GM19328 (cell line): ENCODE data around the gene PTPRE.

Source experiments
- ATAC-seq: cut with Tn5 transposase; IDR thresholded peaks from one replicate; pipeline ENCODE4 v1.9.1; 2021; ENCODE audit warnings: mild to moderate bottlenecking, moderate library complexity; ENCODE audit not compliant: unreplicated experiment

Gene PTPRE

GRCh38 chr10:128068398-128069285 is 161.7 kb downstream of the PTPRE start:
- no peak for ATAC-seq

- ATAC-seq, result no peak
Observed at GRCh38 chr10:128069351-128070051, 162.6 kb downstream of the PTPRE start.

DNA sequence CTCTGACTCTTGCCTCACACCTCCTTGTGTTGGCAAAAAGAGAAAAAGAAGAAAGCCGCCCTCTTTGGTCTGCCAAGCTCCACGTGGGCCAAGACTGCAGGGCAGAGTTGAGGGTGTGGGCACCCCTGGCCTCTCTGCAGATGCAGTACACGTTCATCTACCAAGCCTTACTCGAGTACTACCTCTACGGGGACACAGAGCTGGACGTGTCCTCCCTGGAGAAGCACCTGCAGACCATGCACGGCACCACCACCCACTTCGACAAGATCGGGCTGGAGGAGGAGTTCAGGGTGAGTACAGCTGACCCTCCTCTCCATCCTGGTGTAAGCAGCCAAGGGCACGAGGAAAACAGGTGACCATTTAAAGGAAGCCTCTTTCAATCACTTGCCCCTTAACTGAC is 163.3 kb downstream of the PTPRE start:
- no peak for ATAC-seq

GRCh38 chr10:128070721-128071416 is 164.0 kb downstream of the PTPRE start:
- ATAC-seq, result no peak

DNA sequence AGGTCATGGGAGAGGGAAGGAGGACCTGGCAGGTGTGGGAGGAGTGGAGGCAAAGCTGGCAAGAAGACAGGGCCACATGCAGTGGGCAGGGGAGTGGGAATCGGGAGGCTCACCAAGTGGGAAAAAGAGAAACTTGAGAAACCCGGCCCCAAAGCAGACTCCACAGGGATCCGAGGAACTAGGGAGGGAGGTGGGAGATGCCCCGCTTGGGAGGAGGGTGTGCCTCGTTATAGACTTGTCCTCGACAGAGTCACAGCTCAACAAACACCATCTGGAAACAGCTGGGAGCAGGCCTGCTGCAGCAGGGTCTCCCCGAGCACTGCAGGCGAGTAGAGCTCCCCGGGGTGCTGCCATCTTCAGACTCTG is 164.5 kb downstream of the PTPRE start:
- ATAC-seq, result no peak

GRCh38 chr10:128072046-128072445 is 165.1 kb downstream of the PTPRE start:
- no peak for ATAC-seq

- ATAC-seq, result no peak
Observed at GRCh38 chr10:128072941-128073645, 166.2 kb downstream of the PTPRE start.

GRCh38 chr10:128073890-128074289 is 167.0 kb downstream of the PTPRE start:
- no peak for ATAC-seq

DNA sequence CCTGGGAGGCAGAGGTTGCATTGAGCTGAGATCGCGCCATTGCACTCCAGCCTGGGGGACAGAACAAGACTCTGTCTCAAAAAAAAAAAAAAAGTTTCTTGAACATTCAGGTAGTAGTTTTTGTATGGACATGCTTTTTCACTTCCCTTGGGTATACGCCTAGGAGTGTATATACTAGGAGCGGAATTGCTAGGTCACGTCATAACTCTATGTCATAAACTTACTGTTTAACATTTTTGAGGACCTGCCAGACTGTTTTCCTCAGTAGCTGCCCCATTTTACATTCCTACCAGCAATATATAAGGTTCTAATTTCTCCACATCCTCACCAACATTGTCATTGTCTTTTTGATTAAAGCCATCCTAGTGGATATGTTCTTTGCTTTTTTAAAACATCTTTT is 167.7 kb downstream of the PTPRE start:
- no peak for ATAC-seq

DNA sequence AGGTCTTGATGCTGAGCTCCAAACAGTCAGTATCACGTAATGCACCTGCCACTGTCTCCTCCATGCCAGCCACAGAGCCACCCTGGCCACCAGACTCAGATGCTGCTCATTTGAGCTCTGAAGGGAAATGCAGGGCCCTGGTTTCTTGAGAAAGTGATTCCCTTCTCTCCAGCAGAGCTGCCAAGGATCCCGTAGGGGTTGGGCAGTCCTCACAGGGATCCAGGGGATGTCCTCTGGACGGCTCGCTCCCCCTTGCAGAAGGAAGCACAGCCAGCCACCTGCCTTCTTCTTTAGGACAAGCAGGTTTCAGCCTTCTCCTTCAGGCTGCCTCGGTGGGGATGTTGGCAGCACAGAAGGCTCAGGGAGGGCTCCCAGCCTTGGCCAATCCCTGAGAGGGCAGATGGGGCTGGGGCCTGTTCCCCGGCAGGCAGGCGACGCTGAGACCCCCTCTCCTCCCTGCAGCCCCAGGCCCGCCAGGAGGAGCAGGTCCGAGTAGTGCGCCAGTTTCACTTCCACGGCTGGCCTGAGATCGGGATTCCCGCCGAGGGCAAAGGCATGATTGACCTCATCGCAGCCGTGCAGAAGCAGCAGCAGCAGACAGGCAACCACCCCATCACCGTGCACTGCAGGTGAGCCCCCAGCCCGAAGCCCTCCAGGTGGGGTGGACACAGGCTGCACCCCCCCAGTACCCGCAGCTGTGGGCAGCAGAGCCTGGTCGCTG is 170.4 kb downstream of the PTPRE start:
- ATAC-seq, result no peak

DNA sequence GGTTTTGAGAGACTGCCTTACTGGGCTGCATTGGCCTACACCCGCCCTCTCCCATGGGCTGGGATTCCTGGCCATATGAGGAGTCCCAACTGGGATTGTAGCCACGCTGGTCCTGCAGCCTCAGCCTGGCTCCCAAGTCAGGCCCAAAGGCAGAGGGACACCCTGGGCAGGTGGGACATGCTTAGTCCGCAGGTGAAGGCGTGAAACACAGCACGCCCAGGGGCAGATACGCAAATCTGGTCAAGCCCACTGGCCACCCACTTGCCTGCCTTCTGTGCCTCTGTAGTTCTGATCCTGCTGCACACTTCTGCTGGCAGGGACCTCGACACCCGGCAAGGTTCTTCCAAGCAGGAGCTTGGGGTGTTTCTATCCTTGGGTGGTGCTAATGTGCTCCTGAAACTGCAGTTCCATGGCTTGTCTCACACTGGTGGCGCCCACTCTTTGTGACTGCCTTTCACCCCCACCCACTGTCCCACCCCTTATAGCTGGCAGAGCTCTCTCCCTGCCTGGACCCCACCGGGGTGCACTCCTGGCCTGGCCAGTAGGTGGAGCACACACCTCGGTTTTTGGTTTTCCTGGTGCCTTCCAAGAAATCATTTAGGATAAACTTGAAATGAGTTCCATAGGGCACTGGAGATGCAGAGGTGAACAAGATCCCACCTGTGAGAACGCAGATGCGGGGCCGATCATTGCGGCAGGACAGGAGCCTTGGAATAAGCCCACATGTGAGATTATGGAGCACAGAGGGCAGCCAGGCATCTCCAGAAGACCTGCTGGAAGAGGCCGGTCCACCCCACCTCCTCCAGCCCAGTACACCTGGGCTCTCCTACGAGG is 171.4 kb downstream of the PTPRE start:
- no peak for ATAC-seq

GRCh38 chr10:128080231-128080630 is 173.3 kb downstream of the PTPRE start:
- no peak for ATAC-seq

GRCh38 chr10:128080641-128081040 is 173.7 kb downstream of the PTPRE start:
- ATAC-seq, result no peak

GRCh38 chr10:128081222-128081621 is 174.3 kb downstream of the PTPRE start:
- ATAC-seq, result no peak

DNA sequence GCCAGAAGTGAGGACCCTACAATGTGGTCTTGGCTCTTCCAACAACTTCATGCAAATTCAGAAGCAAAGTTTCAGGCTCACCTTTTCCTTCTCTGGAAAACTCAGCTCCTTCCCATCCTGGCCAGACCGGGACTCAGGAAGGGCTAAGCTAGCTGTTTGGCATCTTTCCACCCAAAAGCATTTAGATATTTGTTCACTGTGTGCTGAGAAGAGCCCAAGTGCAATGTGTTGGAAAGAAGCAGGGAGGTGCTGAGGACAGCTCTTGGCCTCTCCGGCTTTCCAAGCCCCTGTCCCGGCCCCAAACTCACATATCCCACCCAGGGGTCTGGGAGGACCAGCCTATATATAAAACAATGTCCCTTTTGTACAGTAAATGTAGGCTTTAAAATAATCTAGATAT is 174.8 kb downstream of the PTPRE start:
- ATAC-seq, result no peak

DNA sequence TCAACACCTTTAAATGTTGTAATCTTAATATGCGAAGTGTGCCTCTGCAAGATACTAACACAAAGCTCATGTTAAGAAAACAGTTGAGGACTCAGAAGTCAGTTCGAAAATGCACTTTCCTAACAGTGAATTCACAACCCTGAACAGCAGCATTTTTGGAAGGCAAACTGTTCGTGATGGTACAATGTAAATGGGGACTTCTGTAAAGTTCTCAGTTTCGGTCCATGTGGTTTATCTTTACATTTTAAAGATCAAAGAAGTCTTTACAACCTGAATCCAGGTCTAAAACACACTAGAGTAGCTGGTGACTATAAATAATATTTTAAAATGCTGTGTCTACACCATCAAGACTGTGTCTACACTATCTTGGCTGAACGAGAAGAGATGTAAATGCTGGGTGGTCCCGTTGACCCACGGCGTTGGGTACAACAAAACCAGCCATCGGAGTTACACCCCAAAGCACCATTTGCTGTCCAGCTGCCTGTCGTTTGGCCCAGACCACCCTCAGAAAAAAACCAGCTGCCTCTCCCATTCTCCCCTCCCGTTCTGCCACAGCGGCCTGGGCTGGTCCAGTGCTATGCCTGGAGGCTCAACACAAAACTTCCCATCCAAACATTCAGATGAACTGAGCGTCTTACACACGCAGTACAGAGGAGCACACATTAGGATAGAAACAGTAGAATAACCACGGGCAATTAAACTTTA is 176.4 kb downstream of the PTPRE start:
- no peak for ATAC-seq

DNA sequence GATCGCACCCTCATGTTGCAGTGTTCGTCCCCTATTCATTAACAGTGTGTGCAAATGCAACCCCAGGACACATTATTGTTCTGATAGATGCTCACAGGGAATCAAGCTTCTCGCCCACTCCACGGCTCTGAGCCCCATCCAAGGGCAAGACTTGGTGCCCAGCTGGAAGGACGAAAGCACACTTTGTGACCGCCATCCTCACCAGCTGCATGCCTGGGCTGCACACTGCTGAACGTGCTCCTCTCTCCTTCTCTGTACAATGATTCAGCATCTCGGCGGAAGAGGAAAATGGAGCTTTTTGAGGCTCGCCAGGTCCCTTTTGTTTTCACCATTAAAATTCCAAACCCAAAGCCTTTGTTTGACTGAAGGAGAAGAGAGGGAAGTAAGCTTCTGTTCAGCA is 177.5 kb downstream of the PTPRE start:
- ATAC-seq, result no peak

GRCh38 chr10:128084991-128085390 is 178.1 kb downstream of the PTPRE start:
- no peak for ATAC-seq
